WTC11 (cell line): ENCODE results near the gene C15orf61.

ENCODE experiments used
- CTCF ChIP-seq: fragments of 200-600 bp; IDR thresholded peaks from 2 replicates; pipeline ENCODE4 v1.8.0; 2022; ENCODE audit warnings: antibody characterized with exemption
- E2F5 ChIP-seq: sonication (generic); formaldehyde crosslinking; IDR thresholded peaks from 2 replicates; pipeline ENCODE4 v1.8.1; 2022; ENCODE audit warnings: mild to moderate bottlenecking, moderate library complexity, missing genetic modification reagents
- ETV6 ChIP-seq: sonication (generic); formaldehyde crosslinking; IDR thresholded peaks from 2 replicates; pipeline ENCODE4 v1.8.1; 2022; ENCODE audit warnings: mild to moderate bottlenecking, missing genetic modification reagents
- FOXK1 ChIP-seq: sonication (generic); formaldehyde crosslinking; IDR thresholded peaks from 2 replicates; pipeline ENCODE4 v1.8.0; 2022; ENCODE audit warnings: mild to moderate bottlenecking, moderate library complexity, missing genetic modification reagents
- FOXP1 ChIP-seq: sonication (generic); formaldehyde crosslinking; IDR thresholded peaks from 2 replicates; pipeline ENCODE4 v1.8.0; 2022; ENCODE audit warnings: missing genetic modification reagents, mild to moderate bottlenecking, moderate library complexity, borderline replicate concordance
- FOXP4 ChIP-seq: sonication (generic); formaldehyde crosslinking; IDR thresholded peaks from 2 replicates; pipeline ENCODE4 v1.8.0; 2022; ENCODE audit warnings: mild to moderate bottlenecking, missing genetic modification reagents
- MAX ChIP-seq: sonication (generic); formaldehyde crosslinking; IDR thresholded peaks from 2 replicates; pipeline ENCODE4 v1.8.0; 2022; ENCODE audit warnings: mild to moderate bottlenecking, missing genetic modification reagents
- NR3C1 ChIP-seq: sonication (generic); formaldehyde crosslinking; conservative IDR thresholded peaks from 2 replicates; pipeline ENCODE4 v1.8.1; 2023; ENCODE audit warnings: low read depth, mild to moderate bottlenecking, missing genetic modification reagents
- USF2 ChIP-seq: sonication (generic); formaldehyde crosslinking; IDR thresholded peaks from 2 replicates; pipeline ENCODE4 v1.8.1; 2023; ENCODE audit warnings: mild to moderate bottlenecking, missing genetic modification reagents, moderate library complexity
- ZMAT4 ChIP-seq: fragments of 250-450 bp; sonication (Bioruptor Pico); IDR thresholded peaks from 2 replicates; pipeline ENCODE4 v1.9.0; 2021; ENCODE audit warnings: mild to moderate bottlenecking
- ZNF232 ChIP-seq: sonication (generic); formaldehyde crosslinking; IDR thresholded peaks from 2 replicates; pipeline ENCODE4 v1.8.0; 2022; ENCODE audit warnings: mild to moderate bottlenecking, missing genetic modification reagents
- ZSCAN18 ChIP-seq: fragments of 250-450 bp; sonication (Bioruptor Pico); IDR thresholded peaks from 2 replicates; pipeline ENCODE4 v2.1.2; 2022; ENCODE audit warnings: mild to moderate bottlenecking, moderate library complexity

GRCh38 chr15:67521783-67522568 is 1.0 kb downstream of the C15orf61 start:
- TF ChIP-seq ETV6 (CRISPR knock-in tag) (no peak), MAX (CRISPR knock-in tag) (0 out of 2 replicates have a peak, but pooled peaks have one; percentile 18), CTCF (no peak), ZNF232 (CRISPR knock-in tag) (no peak), USF2 (CRISPR knock-in tag) (no peak), FOXP1 (CRISPR knock-in tag) (no peak), FOXK1 (CRISPR knock-in tag) (no peak), ZMAT4 (CRISPR knock-in tag) (no peak), NR3C1 (CRISPR knock-in tag) (no peak), ZSCAN18 (CRISPR knock-in tag) (no peak), E2F5 (CRISPR knock-in tag) (no peak), FOXP4 (CRISPR knock-in tag) (no peak)
